Astrocyte of the cerebellum (primary cell): ENCODE data around the gene RTP5.
"Not testable (repeated sequence)": the region's sequence is repeated elsewhere in the genome, so short reads cannot be mapped to it uniquely, and the experiment has no call there.

Source experiments
- DNase-seq: peaks from one replicate; pipeline ENCODE4 v3.0.0-alpha.2; 2011; ENCODE audit warnings: low read depth
- H3K4me3 ChIP-seq: 2 replicates; pipeline ENCODE4 v1.5.1; 2011; ENCODE audit warnings: mild to moderate bottlenecking, low read depth, low read length, moderate library complexity
- in situ Hi-C: cut with HindIII; loops from 2 replicates; pipeline ENCODE4 v1.10.0; 2017; ENCODE audit warnings: low sequenced_read_pairs
- TF ChIP-seq, protein P1 (sequence below): IDR thresholded peaks from 2 replicates; pipeline ENCODE4 v1.5.1; 2012; ENCODE audit warnings: low read length, low read depth, moderate library complexity, mild to moderate bottlenecking; ENCODE audit errors: missing control alignments

Gene RTP5

DNA sequence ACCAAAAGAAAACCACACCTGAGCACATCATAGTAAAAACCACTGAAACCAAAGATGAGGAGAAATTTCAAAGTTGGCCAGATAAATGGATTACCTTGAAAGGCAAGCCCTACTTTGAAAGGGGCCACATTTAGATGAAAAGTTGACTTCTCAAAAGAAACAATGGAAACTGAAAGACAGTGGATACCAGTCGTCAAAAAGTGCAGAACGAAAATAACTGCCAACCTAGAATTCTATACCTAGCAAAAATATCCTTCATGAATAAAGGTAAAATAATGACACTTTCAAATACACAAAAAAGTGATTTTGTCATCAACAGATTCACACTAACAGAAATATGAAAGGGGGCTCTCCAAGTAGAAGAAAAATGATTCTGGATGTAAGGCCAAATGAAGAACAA, 42.1 kb upstream of the RTP5 start:
- no peak overlapping the region for H3K4me3 ChIP-seq
- TF ChIP-seq, protein P1, sequence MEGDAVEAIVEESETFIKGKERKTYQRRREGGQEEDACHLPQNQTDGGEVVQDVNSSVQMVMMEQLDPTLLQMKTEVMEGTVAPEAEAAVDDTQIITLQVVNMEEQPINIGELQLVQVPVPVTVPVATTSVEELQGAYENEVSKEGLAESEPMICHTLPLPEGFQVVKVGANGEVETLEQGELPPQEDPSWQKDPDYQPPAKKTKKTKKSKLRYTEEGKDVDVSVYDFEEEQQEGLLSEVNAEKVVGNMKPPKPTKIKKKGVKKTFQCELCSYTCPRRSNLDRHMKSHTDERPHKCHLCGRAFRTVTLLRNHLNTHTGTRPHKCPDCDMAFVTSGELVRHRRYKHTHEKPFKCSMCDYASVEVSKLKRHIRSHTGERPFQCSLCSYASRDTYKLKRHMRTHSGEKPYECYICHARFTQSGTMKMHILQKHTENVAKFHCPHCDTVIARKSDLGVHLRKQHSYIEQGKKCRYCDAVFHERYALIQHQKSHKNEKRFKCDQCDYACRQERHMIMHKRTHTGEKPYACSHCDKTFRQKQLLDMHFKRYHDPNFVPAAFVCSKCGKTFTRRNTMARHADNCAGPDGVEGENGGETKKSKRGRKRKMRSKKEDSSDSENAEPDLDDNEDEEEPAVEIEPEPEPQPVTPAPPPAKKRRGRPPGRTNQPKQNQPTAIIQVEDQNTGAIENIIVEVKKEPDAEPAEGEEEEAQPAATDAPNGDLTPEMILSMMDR = no peak
- no peak for DNase-seq
- in situ Hi-C loops = no loop called here

DNA sequence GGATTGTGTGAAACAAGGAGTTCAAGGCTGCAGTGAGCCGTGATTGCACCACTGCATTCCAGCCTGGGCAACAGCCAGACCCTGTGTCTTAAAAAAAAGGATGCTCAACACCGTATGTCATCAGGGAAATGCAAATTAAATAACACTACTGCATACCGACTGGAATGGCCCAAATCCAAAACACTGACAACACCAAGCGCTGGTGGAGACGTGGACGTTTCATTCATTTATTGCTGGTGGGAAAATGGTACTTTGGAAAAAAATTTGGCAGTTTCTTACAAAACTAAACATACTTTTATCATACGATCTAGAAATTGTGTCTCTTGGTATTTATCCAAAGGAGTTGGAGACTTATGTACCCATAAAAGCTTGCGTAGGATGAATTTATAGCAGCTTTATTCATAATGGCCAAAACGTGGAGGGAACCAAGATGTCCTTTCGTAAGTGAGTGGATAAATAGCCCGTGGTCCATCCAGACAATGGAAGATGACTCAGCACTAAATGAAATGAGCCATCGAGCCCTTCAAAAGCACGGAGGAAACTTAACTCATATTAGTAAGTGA, 36.3 kb upstream of the RTP5 start:
- in situ Hi-C loops = no loop called here
- no peak overlapping the region for H3K4me3 ChIP-seq
- TF ChIP-seq, protein P1 = no peak
- DNase-seq = no peak

DNA sequence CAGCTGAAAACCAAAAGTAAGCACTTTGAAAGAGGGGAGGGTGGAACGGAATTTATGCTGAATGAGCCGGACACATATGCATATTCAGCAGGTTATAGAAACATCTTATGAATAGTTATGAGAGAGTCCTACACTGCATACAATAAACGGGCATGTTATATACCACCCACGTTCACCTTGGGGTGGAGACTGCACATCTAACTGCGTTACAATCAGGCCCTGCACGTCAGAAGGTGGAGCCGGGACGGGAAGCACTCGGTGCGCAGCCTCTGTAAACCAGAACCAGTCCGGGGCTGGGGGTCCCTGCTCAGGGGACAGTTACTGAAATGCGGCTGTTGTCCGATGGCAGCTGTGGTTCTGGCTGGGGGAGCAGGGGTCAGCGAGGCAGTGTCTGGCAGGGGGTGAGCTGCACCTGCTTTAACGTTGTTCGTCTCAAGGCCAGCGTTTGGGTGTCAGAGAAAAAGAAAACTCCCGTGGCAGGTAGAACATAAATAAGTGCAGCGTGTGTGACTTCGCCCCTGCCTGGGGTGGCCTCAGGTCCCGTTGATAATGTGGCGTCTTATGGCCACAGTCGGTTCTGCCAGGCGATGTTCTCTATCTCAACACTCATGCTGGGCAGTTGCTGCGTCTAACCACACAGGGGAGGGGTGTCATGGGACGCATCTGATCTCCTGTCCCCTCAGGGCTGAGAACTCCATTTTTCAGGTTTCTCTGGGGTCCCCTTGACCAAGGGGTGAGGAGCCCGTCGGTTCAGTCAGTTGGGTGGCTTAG, 35.6 kb upstream of the RTP5 start:
- H3K4me3 ChIP-seq, DNase-seq, in situ Hi-C loops: not testable (repeated sequence)

DNA sequence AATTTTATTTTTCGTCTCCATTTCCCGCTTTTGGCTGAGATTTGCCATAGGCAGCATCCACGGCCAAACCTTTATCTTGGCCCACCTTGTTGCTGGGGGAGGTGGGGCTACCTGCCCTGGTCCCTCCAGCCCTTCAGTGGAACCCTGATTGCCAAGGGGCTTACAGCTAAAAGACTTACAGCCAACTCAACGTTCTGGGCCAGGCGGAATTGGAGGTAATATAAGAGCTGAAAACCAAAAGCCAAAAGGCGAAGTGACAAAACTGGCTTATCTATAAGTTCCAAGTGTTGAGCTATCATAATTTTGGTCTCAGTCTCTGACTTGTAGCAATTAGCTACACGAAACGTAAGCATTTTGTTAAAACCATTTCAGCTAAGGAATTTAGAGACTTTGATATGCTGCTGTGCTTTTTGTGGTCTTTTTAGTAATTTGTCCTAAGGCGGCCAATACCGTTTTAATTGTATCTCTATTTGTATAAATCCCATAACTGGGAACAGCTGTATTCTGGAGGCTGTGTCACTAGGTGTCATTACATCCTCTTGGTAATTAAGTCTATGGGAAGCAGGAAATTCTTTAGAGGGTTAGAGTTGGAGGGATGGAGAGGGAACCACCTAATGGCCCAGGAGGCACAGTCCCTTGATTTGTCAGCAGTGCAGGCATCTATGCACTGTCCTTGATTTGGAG, 34.9 kb upstream of the RTP5 start:
- DNase-seq = no peak
- H3K4me3 ChIP-seq = no peak overlapping the region
- TF ChIP-seq, protein P1 = no peak
- in situ Hi-C loops = no loop called here

DNA sequence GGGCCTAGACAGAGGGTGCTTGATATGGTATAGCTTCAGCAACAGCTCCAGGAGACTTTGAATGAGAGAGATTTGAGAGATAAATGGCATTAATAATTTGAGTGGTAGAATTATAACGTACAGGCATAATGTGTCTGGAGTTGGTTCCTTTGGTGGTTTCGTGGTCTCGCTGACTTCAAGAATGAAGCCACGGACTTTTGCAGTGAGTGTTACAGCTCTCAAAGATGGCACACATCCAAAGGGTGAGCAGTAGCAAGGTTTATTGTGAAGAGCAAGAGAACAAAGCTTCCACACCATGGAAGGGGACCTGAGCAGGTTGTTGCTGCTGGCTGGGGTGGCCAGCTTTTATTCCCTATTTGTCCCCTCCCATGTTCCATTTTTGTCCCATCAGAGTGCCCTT, 33.9 kb upstream of the RTP5 start:
- no peak for DNase-seq
- TF ChIP-seq, protein P1 = no peak
- H3K4me3 ChIP-seq = no peak overlapping the region
- in situ Hi-C loops = no loop called here

DNA sequence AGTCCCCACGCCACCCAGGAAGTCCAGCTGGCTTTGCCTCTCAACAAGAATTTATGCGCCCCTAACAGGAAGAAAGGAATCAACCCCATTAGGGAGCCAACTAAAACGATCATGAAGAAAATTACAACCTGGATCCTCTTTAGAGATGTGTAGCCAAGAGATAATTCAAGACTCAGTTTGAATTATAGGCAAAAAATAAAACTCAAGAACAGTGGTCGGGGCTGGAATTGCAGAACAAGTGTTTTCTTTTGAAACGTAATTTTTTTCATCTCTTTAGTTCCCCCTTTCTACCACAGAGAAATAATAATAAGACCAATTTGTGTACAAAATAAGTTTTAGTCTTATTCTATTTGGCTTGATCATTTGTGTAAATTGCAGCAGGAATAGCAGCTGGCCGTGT, 33.2 kb upstream of the RTP5 start:
- no peak overlapping the region for H3K4me3 ChIP-seq
- TF ChIP-seq, protein P1 = no peak
- no peak for DNase-seq
- in situ Hi-C loops = no loop called here
